ENCODE results near the gene PUSL1.

- TF ChIP-seq POLR2A (IDR thresholded peaks at IDR 0.05) (no peak), EP300 (IDR thresholded peaks at IDR 0.05) (no peak)
Measured at GRCh38 chr1:1314678-1315335, 6.4 kb downstream of the PUSL1 start.

All from stomach (tissue), 4 donors.